GM21390 (cell line): ENCODE measurements around the gene TSR2.

Source experiments
- ATAC-seq: cut with Tn5 transposase; IDR thresholded peaks from one replicate; pipeline ENCODE4 v1.9.1; 2021; ENCODE audit not compliant: unreplicated experiment

Gene TSR2

GRCh38 chrX:54439960-54440871 lies at the start of gene TSR2:
TSS of gene TSR2 (plus strand) at chrX:54440404. CDS start at chrX:54440422, 18 bp downstream.
- peak; percentile 98 for ATAC-seq

- ATAC-seq, result no peak
Measured at GRCh38 chrX:54397113-54397512, 43.1 kb upstream of the TSR2 start.

GRCh38 chrX:54407266-54407665 lies 32.9 kb upstream of the TSR2 start:
- ATAC-seq, result no peak

- no peak for ATAC-seq
Measured at GRCh38 chrX:54411732-54412131, 28.5 kb upstream of the TSR2 start.

- ATAC-seq, result no peak
Measured at GRCh38 chrX:54413753-54414152, 26.5 kb upstream of the TSR2 start.

- ATAC-seq, result no peak
Measured at GRCh38 chrX:54415534-54416350, 24.5 kb upstream of the TSR2 start.

- ATAC-seq, result no peak
Measured at GRCh38 chrX:54416965-54417364, 23.2 kb upstream of the TSR2 start.

- ATAC-seq, result no peak
Measured at GRCh38 chrX:54419559-54420302, 20.5 kb upstream of the TSR2 start.

GRCh38 chrX:54422168-54422567 lies 18.0 kb upstream of the TSR2 start:
- ATAC-seq, result no peak

- no peak for ATAC-seq
Measured at GRCh38 chrX:54423161-54423888, 16.9 kb upstream of the TSR2 start.

- no peak for ATAC-seq
Measured at GRCh38 chrX:54427837-54428424, 12.3 kb upstream of the TSR2 start.

GRCh38 chrX:54430519-54430918 lies 9.7 kb upstream of the TSR2 start:
- ATAC-seq, result peak; percentile 92

GRCh38 chrX:54435121-54435520 lies 5.1 kb upstream of the TSR2 start:
- ATAC-seq, result no peak

- no peak for ATAC-seq
Measured at GRCh38 chrX:54442790-54443189, 2.6 kb downstream of the TSR2 start.

- no peak for ATAC-seq
Measured at GRCh38 chrX:54444752-54445151, 4.5 kb downstream of the TSR2 start.

GRCh38 chrX:54446084-54446483 lies 5.9 kb downstream of the TSR2 start:
- no peak for ATAC-seq

GRCh38 chrX:54447461-54447860 lies 7.3 kb downstream of the TSR2 start:
- no peak for ATAC-seq

GRCh38 chrX:54449929-54450328 lies 9.7 kb downstream of the TSR2 start:
- no peak for ATAC-seq

- ATAC-seq, result no peak
Measured at GRCh38 chrX:54452920-54453319, 12.7 kb downstream of the TSR2 start.

GRCh38 chrX:54470054-54470760 lies 30.0 kb downstream of the TSR2 start:
- no peak for ATAC-seq
